Stimulated activated CD4-positive, alpha-beta T cell treated with anti-CD3 and anti-CD28 coated beads, Interleukin-12 subunit alpha, Interleukin-12 subunit beta, amount 100 ng/mL, for 48 hours (primary cell): ENCODE data around the gene MAP4K3.
"Not testable (repeated sequence)": the region's sequence is repeated elsewhere in the genome, so short reads cannot be mapped to it uniquely, and the experiment has no call there.

ENCODE experiments used
- DNase-seq, 3 donors: peaks; one replicate each; pipeline ENCODE4 v3.0.0-alpha.2; 2020; ENCODE audit warnings: low read depth in 2 of 3, low spot score in 1 of 3

The MAP4K3 gene

DNA sequence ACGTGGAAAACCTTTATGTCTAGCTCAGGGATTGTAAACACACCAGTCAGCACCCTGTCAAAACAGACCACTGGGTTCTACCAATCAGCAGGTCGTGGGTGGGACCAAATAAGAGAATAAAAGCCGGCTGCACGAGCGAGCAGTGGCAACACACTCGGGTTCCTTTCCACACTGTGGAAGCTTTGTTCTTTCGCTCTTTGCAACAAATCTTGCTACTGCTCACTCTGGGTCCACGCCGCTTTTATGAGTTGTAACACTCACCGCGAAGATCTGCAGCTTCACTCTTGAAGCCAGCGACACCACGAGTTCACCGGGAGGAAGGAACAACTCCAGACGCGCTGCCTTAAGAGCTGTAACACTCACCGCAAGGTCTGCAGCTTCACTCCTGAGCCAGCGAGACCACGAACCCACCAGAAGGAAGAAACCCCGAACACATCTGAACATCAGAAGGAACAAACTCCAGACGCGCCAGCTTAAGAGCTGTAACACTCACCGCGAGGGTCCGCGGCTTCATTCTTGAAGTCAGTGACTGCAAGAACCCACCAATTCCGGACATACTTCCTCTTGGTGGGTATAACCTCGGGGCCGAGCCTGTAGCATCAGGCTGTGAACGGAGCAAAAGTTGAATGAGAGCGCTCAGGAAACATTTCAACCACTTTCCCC lies 192.0 kb downstream of the MAP4K3 start:
- DNase-seq: not testable (repeated sequence)

DNA sequence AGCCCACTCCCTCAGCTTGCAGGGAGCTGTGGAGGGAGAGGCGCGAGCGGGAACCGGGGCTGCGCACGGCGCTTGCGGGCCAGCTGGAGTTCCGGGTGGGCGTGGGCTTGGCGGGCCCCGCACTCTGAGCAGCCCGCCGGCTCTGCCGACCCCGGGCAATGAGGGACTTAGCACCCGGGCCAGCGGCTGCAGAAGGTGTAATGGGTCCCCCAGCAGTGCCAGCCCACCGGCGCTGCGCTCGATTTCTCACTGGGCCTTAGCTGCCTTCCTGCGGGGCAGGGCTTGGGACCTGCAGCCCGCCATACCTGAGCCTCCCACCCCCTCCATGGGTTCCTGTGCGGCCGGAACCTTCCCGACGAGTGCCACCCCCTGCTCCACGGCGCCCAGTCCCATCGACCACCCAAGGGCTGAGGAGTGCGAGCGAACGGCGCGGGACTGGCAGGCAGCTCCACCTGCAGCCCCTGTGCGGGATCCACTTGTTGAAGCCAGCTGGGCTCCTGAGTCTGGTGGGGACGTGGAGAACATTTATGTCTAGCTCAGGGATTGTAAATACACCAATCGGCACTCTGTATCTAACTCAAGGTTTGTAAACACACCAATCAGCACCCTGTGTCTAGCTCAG lies 192.7 kb downstream of the MAP4K3 start:
- DNase-seq: not testable (repeated sequence)

DNA sequence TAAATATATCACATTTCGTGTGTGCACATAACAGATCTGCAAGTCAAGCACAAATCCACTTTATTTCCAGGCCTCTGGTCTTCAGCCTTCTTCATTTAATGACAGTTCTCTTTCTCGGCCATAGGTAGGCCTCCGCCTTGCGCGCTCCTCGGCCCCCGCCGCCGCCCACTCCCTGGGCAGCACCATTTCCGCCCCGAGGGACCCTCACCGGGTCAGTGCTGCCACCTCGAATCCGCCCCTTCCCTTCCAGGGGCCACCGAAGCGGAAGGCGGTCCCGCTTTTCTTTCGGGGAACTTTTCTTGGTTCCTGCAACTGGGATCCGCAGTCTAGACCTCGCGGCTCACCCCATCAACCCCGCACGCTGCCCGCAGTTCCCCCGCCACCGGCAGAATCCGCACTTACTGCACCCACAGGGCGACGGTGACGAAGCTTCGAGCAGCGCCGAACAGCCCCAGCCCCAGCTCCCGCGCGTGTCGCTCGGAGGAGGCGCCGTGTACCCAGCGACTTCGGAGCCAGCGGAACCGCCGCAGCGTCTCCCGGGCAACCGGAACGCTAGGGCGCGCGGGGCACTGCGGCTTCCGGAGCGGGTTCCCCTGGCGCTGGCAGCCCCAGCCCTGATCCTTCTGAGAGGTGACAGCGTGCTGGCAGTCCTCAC lies 193.5 kb downstream of the MAP4K3 start, which contains the start of gene CDKL4:
CDKL4 (minus strand) TSS at position 502 of the 655 bp plus-strand sequence.
- DNase-seq: no peak

DNA sequence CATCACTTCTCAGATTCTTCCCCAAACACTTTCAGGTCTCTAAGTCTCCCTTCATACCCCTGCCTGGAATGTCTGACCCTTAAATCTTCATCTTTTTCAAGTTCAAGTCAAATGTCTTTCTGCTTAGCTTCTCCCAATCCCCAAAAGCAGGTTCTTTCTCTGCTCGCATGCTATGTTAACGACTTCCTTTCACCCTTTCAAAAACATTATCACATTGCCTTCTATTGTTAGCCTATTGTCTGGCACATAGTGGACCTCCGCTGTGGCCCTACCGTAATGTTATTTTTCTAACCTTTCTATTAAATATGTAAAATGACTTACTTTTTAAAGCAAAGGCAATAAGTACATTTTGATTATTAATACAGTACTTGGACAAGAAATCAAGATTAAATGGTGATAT lies 195.5 kb downstream of the MAP4K3 start:
- no peak for DNase-seq

DNA sequence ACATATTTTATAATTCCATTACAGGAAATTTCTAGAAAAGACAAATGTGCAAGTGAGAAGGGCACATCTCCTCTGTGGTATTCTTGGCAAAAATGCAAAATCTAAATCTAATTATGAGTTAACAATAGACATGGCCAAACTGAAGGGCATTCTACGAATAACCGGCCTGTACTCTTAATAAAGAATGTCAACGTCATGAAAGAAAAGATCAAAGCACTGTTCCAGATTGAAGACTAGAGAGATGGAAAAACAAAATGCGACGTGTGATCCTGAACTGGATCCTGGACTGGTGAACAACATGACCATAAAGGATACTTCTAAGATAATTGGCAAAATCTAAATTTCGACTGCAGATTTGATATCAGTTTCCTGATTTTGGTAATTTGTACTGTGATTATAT lies 196.3 kb downstream of the MAP4K3 start:
- no peak for DNase-seq

DNA sequence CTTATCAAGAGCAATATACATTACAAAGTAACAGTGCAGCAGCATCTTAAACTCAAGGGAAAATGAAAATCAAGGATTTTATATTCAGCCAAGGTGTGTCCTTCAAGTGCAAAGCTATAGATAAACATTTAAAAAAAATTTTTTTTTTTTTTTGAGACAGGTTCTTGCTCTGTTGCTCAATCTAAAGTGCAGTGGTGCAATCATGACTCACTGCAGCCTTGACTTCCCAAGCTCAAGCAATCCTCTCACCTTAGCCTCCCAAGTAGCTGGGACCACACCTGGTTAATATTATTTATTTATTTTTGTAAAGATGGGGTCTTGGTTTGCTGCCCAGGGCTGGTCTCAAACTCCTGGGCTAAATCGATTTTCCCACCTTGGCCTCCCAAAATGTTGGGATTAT lies 202.3 kb downstream of the MAP4K3 start:
- no peak for DNase-seq

DNA sequence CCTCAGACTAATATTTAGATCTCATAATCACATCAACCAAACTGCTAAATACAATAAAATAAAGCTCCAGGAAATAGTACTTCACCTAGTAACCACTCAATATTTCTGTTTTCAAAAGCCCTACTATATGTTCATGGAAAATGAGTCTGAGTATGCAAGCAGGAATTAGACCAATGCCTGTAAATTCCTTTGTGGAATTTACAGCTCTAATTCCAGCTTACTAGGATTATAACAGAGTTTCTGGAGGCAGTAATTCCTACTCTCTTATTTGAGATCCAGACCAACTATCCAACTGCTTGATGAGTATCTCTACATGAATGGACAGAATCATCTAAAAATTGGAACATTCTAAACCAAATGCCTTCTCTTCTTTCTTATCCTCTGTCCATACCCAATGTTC lies 204.9 kb downstream of the MAP4K3 start:
- no peak for DNase-seq

DNA sequence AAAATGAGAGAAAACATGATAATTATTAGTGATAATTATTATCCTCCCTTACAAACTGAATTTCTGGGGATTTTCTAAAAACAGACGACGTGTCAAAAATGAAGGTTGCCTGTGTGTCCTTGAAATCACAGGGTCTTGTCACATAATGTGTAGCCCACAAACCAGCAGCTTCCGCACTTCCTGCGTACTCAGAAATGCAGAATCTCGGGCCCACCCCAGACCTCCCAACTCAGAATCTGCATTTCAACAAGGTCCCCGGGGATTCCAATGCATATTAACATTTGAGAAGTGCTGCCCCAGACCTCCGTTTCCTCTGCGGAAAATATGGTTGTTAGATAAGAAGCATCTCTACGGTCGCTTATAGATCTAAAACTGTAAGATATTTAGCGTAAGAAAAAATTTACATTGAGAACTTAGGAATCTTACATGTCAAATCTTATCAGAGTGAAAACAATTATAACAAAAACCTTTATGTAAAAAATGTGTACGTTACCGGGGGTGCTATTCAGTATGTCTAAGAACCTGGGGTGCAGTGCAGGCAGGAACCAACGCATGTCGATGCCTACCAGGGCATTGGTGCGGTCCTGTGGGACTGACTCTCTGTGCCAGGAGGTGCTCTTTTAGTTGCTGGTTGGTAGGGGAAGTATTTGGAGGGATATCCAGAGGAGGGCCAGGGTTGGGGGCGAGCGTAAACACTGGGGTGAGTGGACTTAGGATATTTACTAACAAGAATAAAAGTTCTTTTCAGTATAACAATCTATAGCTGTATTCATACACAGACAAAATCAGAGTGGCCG lies 208.5 kb downstream of the MAP4K3 start:
- DNase-seq: no peak

DNA sequence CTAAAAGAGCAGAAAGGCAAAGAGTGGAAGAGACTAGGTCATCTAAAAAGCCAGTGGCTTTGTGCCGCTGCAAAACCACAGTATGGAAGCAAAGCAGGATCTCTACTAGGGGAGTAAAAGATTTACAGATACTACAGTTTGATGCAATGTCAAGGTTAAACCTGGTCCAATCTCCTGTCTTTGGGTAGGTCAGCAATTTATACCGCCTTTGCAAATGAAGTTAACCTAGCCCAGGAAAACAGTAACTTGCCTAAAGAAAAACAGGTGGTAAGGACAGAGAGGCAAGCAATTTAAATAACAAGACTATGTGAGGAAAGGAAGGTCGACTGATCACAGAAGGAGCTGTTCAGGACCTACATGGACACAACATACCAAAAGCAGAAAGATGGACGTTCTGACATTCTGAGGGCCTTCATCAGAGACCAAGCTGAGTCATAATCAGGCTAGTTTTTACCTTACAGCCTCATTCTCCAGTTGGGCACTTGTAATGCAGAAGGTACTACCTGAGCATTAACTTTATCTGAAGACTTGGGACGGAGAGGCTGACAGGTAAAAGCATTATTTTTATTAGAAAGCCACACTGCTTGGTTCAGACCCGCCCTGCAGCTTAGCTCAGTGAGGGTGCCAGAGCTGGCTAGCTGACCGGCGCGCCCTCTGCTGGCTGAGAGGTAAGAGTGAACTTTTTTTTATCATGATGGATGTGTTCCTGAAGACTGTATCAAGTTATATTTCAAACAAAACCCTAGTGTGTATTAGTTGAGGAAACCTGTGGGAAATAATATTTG lies 209.3 kb downstream of the MAP4K3 start:
- peak; percentile 54 to 77 (median 63) for DNase-seq

DNA sequence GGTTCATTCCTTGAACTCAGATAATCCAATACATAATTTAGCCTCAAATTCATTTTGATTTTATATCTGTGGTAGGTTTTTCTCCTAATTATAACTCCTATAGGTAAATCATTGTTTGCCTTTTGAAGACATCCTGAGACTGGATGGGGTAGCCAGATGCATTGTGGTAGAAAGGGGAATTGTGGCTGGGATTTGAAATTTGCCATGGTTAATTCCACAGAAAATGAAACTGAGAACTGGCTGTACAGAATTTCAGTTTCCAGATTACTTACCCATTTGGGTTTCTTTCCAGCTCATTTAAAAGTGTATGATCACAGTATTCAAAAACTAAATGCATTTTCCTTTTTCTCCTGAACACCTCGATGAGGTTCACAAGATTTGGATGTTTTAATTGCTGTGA lies 211.5 kb downstream of the MAP4K3 start:
- DNase-seq: no peak

DNA sequence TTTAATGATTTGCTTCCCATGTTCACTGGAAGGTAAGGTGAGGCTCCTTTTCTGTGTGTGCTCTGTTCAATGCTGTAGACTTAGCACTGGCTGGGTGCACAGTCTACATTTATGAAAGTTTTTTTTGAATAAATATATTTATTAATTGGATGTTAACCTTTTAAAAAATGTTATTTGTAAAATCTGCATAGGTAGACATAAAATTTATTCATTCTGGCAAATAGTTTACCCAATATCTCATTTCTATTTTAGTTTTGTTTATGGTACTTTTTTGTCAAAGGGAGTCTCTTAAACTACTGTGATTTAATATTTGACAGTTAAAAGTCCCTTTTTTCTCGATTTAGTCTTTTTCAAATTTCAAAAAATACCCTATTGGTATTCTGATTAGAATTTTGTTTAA lies 213.2 kb downstream of the MAP4K3 start:
- DNase-seq: no peak

DNA sequence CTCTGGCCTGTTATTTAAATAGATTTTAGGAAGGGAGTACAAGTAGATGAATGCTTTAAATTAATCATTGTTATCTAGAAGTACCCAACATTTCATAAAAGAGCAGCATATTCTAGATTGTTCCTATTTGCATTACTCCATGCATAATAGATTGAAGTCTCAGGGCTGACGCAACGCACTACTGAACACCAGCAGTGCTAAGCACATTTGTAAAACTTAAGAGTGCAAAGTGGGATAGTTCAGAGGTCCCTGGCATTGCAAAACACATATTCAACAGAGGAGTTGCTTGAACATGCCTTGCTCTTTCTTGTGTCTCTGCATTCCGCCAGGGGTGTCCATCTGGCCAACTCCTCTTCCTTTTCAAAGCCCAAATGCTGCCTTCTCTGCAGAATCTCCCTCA lies 215.6 kb downstream of the MAP4K3 start:
- no peak for DNase-seq

DNA sequence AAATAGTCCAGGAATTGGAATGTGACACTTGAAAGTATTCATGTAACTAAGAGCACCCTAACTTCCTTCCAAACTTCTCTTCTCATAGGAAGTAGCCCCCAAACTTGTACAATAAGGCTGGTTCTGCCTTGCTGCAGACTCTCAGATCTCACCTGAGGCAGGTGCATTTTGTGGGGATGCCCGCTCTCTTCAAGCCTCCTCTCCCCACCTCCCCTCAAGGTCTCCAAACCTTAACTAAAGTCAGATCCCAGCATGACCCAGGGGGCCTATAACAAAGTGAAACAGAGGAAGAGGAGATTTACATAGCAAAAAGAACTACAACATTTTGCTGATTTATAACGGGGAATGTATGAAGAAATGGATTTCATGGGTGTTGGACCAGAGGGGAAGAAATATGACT lies 216.9 kb downstream of the MAP4K3 start:
- no peak for DNase-seq

DNA sequence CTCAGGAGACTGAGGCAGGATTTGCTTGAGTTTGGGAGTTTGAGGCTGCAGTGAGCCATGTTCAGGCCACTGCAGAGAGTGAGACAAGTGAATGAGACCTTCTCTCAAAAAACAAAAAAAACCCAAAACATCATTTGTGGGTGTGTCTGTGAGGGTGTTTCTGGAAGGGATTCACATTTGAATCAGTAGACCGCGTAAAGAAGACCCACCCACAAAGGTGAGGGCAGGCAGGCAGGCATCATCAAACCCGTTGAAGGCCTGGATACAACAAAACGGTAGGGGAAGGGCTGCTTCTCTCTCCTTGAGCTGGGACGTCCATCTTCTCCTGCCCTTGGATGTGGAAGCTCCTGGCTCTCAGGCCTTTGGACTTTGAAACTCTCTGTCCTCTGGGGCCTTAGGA lies 218.7 kb downstream of the MAP4K3 start:
- no peak for DNase-seq

DNA sequence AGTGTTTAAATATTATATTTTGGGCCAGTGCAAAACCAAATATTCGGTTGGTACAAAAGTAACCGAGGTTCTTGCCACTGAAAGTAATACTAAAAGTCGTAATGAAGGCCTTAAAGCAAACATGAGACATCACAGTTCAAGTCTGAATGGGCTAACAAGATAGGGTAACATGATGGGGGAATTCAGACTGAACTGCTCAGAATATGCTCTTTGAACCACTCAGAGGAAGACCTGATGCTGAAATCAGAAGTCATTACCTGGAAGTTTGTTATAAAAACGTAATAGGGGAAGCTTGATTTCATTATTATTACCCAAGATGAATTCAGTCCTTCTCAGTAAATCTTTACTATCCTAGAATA lies 219.9 kb downstream of the MAP4K3 start:
- no peak for DNase-seq

DNA sequence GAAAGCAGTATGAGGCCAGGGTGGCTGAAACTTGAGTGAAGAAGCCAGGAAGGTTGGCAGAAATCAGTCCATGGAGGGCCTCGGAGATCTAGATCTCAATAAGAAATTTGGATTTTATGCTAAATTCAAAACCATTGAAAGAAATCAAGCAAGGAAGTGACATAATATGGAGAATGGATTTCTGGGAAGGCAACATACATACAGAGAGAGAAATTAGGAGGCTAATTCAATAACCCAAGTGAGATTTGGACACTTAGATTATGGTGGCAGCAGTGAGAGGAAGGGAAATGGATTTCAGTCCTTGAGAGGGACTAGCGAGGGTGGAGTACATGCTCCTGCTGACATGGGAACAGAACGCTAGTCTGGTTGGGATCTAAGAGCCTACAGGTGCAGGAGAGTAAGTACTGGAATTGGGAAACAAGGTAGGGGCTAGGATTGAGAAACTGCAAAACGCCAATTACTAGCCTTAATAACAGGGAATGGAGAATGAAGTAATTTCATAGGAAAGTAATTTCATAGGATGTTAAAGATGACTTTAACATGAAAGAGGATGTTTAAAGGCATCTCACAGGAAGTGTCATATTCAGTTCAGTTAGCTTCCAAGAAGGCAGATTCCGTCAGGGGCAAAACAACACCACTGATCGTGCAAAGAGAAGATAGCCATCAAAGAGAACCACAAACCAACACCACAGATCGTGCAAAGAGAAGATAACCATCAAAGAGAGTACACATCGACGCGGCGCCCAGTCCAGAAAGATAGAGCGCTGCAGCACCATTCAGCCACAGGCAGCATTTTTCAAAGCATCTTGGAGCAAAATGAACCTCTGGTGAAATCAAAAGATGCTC lies 220.5 kb downstream of the MAP4K3 start:
- DNase-seq: peak; percentile 34 to 61 (median 37)

DNA sequence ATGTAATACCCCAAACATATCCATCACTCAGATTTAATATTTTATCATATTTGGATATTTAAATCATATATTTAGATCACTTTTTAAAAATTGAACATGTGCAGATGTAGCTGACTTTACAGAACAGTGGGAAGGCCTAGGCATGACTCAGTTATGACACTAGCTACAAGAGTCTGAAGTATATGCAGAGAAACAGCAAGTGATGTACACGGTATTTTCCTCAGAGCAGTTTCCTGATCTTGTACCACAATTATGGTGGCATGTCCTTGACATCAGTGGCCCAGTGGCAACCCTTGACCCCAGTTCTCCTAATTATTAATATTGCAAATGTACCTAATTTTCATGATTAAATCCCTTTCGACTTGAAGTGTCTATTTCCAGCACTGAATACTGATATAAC lies 221.5 kb downstream of the MAP4K3 start:
- DNase-seq: no peak

DNA sequence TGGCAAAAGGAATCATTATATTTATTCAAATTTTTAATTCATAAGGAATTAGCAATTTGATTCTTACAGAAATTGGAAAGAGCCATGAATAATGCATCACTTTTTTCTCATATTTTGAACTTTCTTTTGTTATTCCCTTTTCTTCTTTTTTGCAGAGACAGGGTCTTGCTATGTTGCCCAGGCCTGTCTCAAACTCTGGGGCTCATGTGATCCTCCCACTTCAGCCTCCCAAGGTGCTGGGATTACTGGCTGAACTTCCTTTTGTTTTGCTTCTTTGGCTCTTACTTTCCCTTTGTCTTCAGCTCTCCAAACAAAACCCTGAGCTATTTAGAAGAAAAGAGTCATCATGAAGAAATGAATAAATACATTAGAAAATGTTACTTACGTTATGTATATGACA lies 224.1 kb downstream of the MAP4K3 start:
- DNase-seq: no peak

DNA sequence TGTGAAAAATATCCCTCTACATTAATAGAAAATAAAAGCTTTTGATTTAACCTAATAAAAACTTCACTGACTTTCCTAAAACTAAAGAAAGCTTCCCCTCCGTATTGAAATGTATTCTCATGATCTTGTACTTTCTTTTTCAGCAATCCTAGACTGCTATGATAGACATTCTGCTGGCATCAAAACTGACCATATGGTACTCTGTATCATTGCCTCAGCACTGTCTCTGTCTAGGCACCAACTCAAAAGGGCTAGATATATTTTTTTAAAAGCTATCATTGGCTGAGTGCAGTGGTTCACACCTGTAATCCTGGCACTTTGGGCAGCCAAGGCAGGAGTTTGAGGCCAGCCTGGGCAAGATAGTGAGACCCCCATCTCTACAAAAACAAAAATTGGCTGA lies 226.2 kb downstream of the MAP4K3 start:
- DNase-seq: no peak

DNA sequence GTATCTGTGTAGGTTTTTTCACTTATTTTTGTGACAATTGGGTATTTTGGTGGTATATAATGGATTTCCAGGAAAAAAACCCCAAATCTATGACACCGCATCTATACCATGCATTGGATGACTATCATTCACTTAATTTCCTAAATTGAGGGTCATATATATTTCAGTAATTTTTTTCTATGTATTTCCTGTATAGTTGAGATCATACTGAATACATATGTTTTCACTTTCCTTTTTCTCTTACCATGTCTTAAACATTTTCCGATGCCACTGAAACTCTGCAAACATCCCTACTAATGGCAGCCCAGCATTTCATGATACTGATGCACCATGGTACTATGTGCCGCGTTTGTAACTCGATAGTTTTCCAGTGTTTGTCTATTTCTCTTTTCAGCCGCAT lies 233.7 kb downstream of the MAP4K3 start:
- DNase-seq: no peak
